Testis (tissue), 2 donors: Measurements from ENCODE around the gene ZNF574.
"Not testable (repeated sequence)": the region's sequence is repeated elsewhere in the genome, so short reads cannot be mapped to it uniquely, and the experiment has no call there.

Experiments used
- CTCF ChIP-seq, 3 experiments: fragments of 450-650 bp in 2 of 3; fragments of 200-600 bp in 1 of 3; sonication (generic) in 1 of 3; IDR thresholded peaks; one replicate each; pipeline ENCODE4 v1.5.1; 2016 to 2019; ENCODE audit warnings: antibody characterized with exemption in 3 of 3, mild to moderate bottlenecking in 2 of 3, moderate library complexity in 1 of 3
- POLR2A ChIP-seq: fragments of 450-650 bp; IDR thresholded peaks from one replicate; pipeline ENCODE4 v1.6.1; 2017; ENCODE audit warnings: antibody characterized with exemption, mild to moderate bottlenecking, moderate library complexity

GRCh38 chr19:42100241-42100640 is 24.3 kb downstream of the ZNF574 start:
- TF ChIP-seq POLR2A; CTCF (IDR thresholded peaks at IDR 0.05): not testable (repeated sequence)
